ENCODE measurements around the gene DGKI. TPM values are rescaled to one million over a fixed set of nuclear protein-coding genes. Genes with fewer than 3 reads are reported as not detected.

Gene DGKI
- total and polyA plus RNA-seq, 2 of the 4 experiments (the other 2 are of a cell fraction): 3.9 to 15.8 TPM

DNA sequence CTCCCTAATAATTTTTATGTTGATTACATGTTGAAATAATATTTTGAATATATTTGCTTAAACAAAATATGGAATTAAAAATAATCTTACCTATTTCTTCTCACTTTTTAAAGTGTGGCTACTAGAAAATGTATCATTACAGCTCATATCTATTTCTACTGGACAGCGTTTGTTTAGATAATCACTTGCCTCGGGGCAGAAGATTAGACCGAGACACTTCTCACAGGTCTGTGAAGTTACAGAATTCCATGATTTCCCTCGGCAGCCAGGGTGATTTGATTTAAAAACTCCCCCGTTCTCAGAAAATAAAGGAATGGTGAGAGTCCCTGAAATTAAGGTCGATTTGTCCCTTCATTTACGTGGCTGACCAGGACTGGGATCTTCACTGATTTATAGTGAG lies 162.5 kb downstream of the DGKI start:
- ChIA-PET CTCF (no interaction called here), POLR2A (ENCODE audit: unreplicated experiment) (no interaction called here)
- in situ Hi-C loops (cut with MboI; ENCODE audit: low sequenced_read_pairs): no loop called here
- no peaks in the 10 kb centered on the region for H3K27me3 ChIP-seq (ENCODE audit: control insufficient read depth, insufficient read depth, low read length)
- intact Hi-C loops (cut with micrococcal nuclease): no loop called here
- no peak overlapping the region; the same call in 2 of the 3 replicates for H2BK15ac ChIP-seq (ENCODE audit: low read depth, low read length)
- H3K27ac ChIP-seq (ENCODE audit: insufficient read depth, low read length): no peak overlapping the region
- 0 out of 2 replicates have a peak overlapping the region, but pooled peaks have one; percentile 85 for H2BK120ac ChIP-seq (ENCODE audit: low read depth, low read length)
- H3K56ac ChIP-seq (ENCODE audit: extremely low read depth, insufficient read depth, low read length): no peak overlapping the region
- no CpG with 5 or more reads among the region's 7 CpGs for WGBS, 2 experiments (ENCODE audit: extremely low coverage in 2 of 2, insufficient read length in 1 of 2)
- ATAC-seq (ENCODE audit: low read depth) (no peak), DNase-seq (no peak)
- H3K23ac ChIP-seq (ENCODE audit: low read depth, low read length): no peak overlapping the region
- BruUV-seq (replicated peaks): no TSS peak
- peaks cover 8% of the 10 kb centered on the region; the same call in 1 of the 2 replicates for H3K9me1 ChIP-seq (ENCODE audit: insufficient read depth, low read length)
- TF ChIP-seq SMC3 (IDR thresholded peaks at IDR 0.05; ENCODE audit: low read depth, low read length) (no peak), NFE2L2 (IDR thresholded peaks at IDR 0.05; ENCODE audit: low read depth, low read length) (no peak)
- TF ChIP-seq, protein P1, sequence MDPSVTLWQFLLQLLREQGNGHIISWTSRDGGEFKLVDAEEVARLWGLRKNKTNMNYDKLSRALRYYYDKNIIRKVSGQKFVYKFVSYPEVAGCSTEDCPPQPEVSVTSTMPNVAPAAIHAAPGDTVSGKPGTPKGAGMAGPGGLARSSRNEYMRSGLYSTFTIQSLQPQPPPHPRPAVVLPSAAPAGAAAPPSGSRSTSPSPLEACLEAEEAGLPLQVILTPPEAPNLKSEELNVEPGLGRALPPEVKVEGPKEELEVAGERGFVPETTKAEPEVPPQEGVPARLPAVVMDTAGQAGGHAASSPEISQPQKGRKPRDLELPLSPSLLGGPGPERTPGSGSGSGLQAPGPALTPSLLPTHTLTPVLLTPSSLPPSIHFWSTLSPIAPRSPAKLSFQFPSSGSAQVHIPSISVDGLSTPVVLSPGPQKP (IDR thresholded peaks at IDR 0.05; ENCODE audit: borderline replicate concordance, low read depth, low read length): no peak
- peak overlapping the region; percentile 79; the same call in 1 of the 2 replicates for H2BK20ac ChIP-seq (ENCODE audit: low read depth, low read length)
- no peak overlapping the region; the same call in 1 of the 2 replicates for H4K91ac ChIP-seq (ENCODE audit: insufficient read depth, low read depth, low read length)
- H3K36me3 ChIP-seq (ENCODE audit: control insufficient read depth, insufficient read depth, low read length): no peaks in the 10 kb centered on the region
- no peak overlapping the region for H3K4me2 ChIP-seq (ENCODE audit: low read depth, low read length)
- no peaks in the 10 kb centered on the region for H3K9me3 ChIP-seq (ENCODE audit: control insufficient read depth, insufficient read depth, low read length)
- no peak overlapping the region for H2AFZ ChIP-seq (replicated peaks; ENCODE audit: low read length, poor library complexity)
- peaks cover 0 to 4% of the 10 kb centered on the region in 2 experiments; a peak in 1 of 4 replicates for H3K79me1 ChIP-seq (ENCODE audit: low read depth in 1 of 2, low read length in 2 of 2)
- no peak overlapping the region for H4K8ac ChIP-seq (ENCODE audit: low read depth in 2 of 2, low read length in 2 of 2)
- no peak overlapping the region for H2AK9ac ChIP-seq (replicated peaks; ENCODE audit: low read depth, low read length, poor library complexity)
- H4K5ac ChIP-seq (ENCODE audit: low read depth, low read length): no peak overlapping the region
- H3K9ac ChIP-seq (ENCODE audit: low read depth, low read length): no peak overlapping the region
- H3K14ac ChIP-seq (replicated peaks; ENCODE audit: low read depth, low read length): 0 out of 2 replicates have a peak overlapping the region, but pooled peaks have one; percentile 47
- dilution Hi-C loops (cut with HindIII; ENCODE audit: low sequenced_read_pairs, unreplicated experiment): no loop called here
- no peak overlapping the region for H2BK5ac ChIP-seq (ENCODE audit: low read depth, low read length, poor library complexity, severe bottlenecking)
- H3K4me1 ChIP-seq (ENCODE audit: control insufficient read depth, insufficient read depth, low read length): peaks cover 33% of the 10 kb centered on the region
- H3K4ac ChIP-seq (ENCODE audit: low read depth, low read length): no peak overlapping the region
- no peaks in the 10 kb centered on the region for H4K20me1 ChIP-seq (ENCODE audit: insufficient read depth, low read length)
- no peak overlapping the region for H3K18ac ChIP-seq (ENCODE audit: low read depth, low read length)
- H2AK5ac ChIP-seq (ENCODE audit: low read depth, low read length): peak overlapping the region; percentile 76; the same call in 1 of the 2 replicates
- H3K4me3 ChIP-seq (ENCODE audit: insufficient read depth, low read depth, low read length): no peak overlapping the region
